Coronary artery (tissue), 2 donors: Measurements from ENCODE around the gene LAMA3.
A peak's percentile ranks its signal among the peaks of the same experiment; 100 is the strongest.

ENCODE experiments used
- DNase-seq: peaks from one replicate; pipeline ENCODE4 v3.0.0-alpha.2; 2017; ENCODE audit warnings: low spot score
- H3K27ac ChIP-seq, 2 donors: fragments of 200-600 bp; sonication (generic); one replicate each; pipeline ENCODE4 v1.5.1; 2016 to 2019
- H3K4me3 ChIP-seq: fragments of 200-600 bp; sonication (generic); 2 replicates; pipeline ENCODE4 v1.5.1; 2016; ENCODE audit warnings: mild to moderate bottlenecking, moderate library complexity
- CTCF ChIP-seq: fragments of 200-600 bp; sonication (generic); IDR thresholded peaks from one replicate; pipeline ENCODE4 v1.5.1; 2019; ENCODE audit warnings: antibody characterized with exemption

LAMA3 gene

GRCh38 chr18:23825978-23826405, 136.7 kb downstream of the LAMA3 start:
- peak; percentile 90 for DNase-seq
- Histone ChIP-seq H3K4me3 (no peak overlapping the region), H3K27ac (peak overlapping the region; percentile 74 to 86)
- no peak for TF ChIP-seq CTCF

DNA sequence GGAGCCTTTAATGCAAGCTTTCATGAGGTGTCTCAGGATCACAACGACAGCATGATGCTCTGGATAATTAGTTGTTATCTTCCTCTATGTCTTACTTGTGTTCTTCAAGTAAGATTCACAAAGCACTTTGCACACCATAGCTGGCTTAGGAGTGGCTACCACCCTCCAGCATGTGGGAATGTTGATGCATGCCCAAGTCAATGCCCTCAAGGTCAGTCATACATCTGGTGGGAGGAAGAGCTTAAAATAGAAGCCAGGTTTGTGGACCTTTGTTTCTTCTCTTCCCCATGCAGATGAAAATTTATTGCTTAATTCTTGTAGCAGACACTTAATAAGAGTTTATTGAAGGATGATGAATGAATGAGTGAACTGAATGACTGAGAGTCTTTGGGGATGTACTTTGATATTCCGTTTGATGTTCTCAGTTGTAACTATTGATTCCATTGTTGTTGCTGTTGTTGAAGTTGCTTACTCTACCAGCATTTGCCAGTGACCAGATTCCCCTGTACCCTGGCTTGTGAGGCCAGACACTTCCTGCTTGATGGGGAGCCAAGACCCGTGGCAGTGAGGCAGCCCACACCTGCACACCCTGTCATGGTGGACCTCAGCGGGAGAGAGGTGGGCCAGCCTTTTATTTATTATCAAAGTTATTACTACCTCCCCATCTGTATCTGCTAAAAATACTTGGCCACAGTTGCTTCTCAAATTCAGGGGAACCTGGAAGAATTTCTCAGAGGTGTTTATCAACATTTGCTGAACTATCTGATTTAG, 137.8 kb downstream of the LAMA3 start:
- DNase-seq = no peak
- H3K27ac ChIP-seq = peak overlapping the region; percentile 74 to 86
- no peak overlapping the region for H3K4me3 ChIP-seq
- TF ChIP-seq CTCF = no peak

DNA sequence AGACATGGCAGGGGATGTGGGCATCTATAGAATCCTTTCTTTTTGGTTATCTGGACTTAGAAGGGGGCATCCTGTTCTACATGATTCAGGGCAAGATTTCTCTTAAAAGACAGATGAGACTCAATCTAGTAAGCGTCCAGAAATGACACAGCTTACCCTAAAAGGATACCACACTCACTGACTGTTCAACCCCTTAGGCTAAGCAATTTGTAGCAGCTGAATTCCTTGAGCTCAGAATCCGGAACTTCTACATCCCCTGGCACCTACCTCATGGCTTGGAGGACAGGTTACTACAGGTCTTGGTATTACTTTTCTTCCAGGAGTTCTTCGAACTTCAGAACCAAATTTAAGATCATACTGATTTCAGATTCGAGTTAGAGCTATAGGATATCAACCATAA, 138.4 kb downstream of the LAMA3 start:
- no peak overlapping the region for H3K4me3 ChIP-seq
- no peak for DNase-seq
- TF ChIP-seq CTCF = no peak
- no peak overlapping the region for H3K27ac ChIP-seq

DNA sequence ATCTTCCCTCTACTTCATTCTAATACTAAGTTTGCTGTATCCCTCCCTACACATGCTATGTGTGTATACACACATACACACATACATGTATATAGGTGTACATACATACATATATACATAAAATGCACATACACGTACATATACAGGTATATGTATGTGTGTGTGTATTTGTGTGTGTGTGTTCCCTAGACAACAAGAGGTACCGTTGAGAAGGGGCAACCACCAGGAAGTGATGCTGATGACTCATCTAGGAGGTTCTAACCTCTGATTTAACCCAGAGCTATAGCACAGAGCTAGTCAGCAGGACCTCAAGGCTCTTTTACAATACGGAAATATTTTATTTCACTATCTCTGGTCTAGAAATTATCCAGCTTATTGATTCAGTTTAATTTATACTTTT, 139.2 kb downstream of the LAMA3 start:
- no peak for TF ChIP-seq CTCF
- Histone ChIP-seq H3K27ac (no peak overlapping the region), H3K4me3 (no peak overlapping the region)
- DNase-seq = no peak

GRCh38 chr18:23832911-23833310, 143.7 kb downstream of the LAMA3 start:
- Histone ChIP-seq H3K4me3 (no peak overlapping the region), H3K27ac (no peak overlapping the region)
- no peak for TF ChIP-seq CTCF
- no peak for DNase-seq

- no peak for TF ChIP-seq CTCF
- Histone ChIP-seq H3K4me3 (no peak overlapping the region), H3K27ac (no peak overlapping the region)
- no peak for DNase-seq
These were observed 144.5 kb downstream of the LAMA3 start for GRCh38 chr18:23833714-23834113.

GRCh38 chr18:23835091-23835490, 145.8 kb downstream of the LAMA3 start:
- no peak for DNase-seq
- Histone ChIP-seq H3K27ac (peak overlapping the region in 1 of 2 donors; percentile 24), H3K4me3 (no peak overlapping the region)
- TF ChIP-seq CTCF = no peak
